Memory B cell (primary cell): ENCODE measurements around the gene NUDT22.

Source experiments
- ATAC-seq: fragments of 150-1000 bp; cut with Tn5 transposase; 2 replicates; pipeline ENCODE4 v1.10.0; 2021; ENCODE audit warnings: low read depth, mild to moderate bottlenecking, moderate library complexity
- DNase-seq, 2 donors: peaks; one replicate each; pipeline ENCODE4 v3.0.0; 2022; ENCODE audit warnings: low spot score in 2 of 2
- H3K27ac Mint-ChIP-seq: one replicate; pipeline ENCODE4 v1.8.0; 2022; ENCODE audit warnings: mild to moderate bottlenecking, moderate library complexity, mixed read lengths
- H3K27me3 Mint-ChIP-seq: one replicate; pipeline ENCODE4 v1.8.0; 2022; ENCODE audit warnings: mixed read lengths
- H3K36me3 Mint-ChIP-seq: one replicate; pipeline ENCODE4 v1.8.0; 2022; ENCODE audit warnings: mild to moderate bottlenecking, mixed read lengths
- H3K4me1 Mint-ChIP-seq: one replicate; pipeline ENCODE4 v1.8.0; 2022; ENCODE audit warnings: mixed read lengths
- H3K4me3 Mint-ChIP-seq: one replicate; pipeline ENCODE4 v1.8.0; 2022; ENCODE audit warnings: mild to moderate bottlenecking, moderate library complexity, mixed read lengths
- H3K9me3 Mint-ChIP-seq: one replicate; pipeline ENCODE4 v1.8.0; 2022; ENCODE audit warnings: mixed read lengths

The NUDT22 gene

DNA sequence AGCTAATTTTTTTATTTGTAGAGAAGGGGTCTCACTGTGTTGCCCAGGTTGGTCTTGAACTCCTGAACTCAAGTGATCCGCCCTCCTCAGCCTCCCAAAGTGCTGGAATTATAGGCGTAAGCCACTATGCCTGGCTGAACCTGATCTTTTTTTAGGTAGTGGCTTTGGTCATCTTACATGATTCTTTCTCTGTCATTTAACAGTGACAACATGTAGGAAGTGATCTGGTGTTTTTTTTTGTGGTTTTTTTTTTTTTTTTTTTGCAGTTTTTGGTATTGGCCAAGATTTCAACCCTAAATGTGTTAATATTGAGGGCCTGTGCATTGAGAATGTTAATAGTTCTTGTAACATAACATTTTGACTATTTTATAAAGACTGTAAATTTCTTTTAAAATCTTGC, 27.6 kb upstream of the NUDT22 start:
- Mint-ChIP-seq H3K27me3 (no peaks in the 10 kb centered on the region), H3K9me3 (no peaks in the 10 kb centered on the region), H3K4me1 (peaks cover 3% of the 10 kb centered on the region), H3K27ac (no peak overlapping the region), H3K36me3 (peaks cover 30% of the 10 kb centered on the region), H3K4me3 (no peak overlapping the region)
- ATAC-seq, result no peak
- no peak for DNase-seq

GRCh38 chr11:64201543-64201942, 24.5 kb upstream of the NUDT22 start:
- no peaks in the 10 kb centered on the region for H3K9me3 Mint-ChIP-seq
- no peaks in the 10 kb centered on the region for H3K27me3 Mint-ChIP-seq
- ATAC-seq (no peak), DNase-seq (no peak)
- peaks cover 26% of the 10 kb centered on the region for H3K36me3 Mint-ChIP-seq
- no peak overlapping the region for H3K4me3 Mint-ChIP-seq
- H3K4me1 Mint-ChIP-seq, result peaks cover 15% of the 10 kb centered on the region
- no peak overlapping the region for H3K27ac Mint-ChIP-seq

DNA sequence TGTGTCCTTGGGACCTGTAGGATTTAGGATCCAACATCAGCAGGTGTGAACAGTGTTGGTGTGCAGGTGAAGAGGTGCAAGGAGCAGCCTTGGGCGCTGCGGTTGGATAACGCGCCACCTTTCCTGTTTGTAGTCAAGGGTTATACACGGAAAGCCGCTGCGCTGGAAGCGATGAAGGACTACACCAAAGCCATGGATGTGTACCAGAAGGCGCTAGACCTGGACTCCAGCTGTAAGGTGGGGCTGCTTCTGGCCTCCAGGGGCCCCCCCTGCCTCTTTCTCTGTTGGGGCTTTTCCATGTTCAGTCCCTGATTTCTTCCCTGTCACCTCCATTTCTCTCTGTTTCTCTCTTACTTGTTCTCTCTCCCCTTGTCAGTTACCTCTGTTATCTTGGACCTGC, 23.1 kb upstream of the NUDT22 start:
- peaks cover 19% of the 10 kb centered on the region for H3K4me1 Mint-ChIP-seq
- ATAC-seq (no peak), DNase-seq (no peak)
- H3K4me3 Mint-ChIP-seq, result no peak overlapping the region
- no peaks in the 10 kb centered on the region for H3K27me3 Mint-ChIP-seq
- H3K9me3 Mint-ChIP-seq, result no peaks in the 10 kb centered on the region
- H3K27ac Mint-ChIP-seq, result peak overlapping the region; percentile 70
- peaks cover 22% of the 10 kb centered on the region for H3K36me3 Mint-ChIP-seq

GRCh38 chr11:64203421-64204079, 22.5 kb upstream of the NUDT22 start:
- no peak overlapping the region for H3K4me3 Mint-ChIP-seq
- peaks cover 23% of the 10 kb centered on the region for H3K4me1 Mint-ChIP-seq
- peak overlapping the region; percentile 70 for H3K27ac Mint-ChIP-seq

DNA sequence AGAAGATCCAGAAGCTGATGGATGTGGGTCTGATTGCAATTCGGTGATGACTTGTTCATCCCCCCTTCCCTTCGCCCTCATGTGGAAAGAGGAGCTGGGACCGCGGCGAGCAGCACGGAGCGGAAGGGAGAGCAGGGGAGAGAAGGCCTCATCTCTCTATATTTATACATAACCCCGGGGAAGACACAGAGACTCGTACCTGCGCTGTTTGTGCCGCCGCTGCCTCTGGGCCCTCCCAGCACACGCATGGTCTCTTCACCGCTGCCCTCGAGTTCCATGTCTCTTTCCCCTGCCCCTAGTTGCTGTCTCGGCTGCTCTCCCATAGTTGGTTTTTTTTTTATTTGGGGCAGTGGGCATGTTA, 22.0 kb upstream of the NUDT22 start:
- DNase-seq (no peak), ATAC-seq (no peak)
- Mint-ChIP-seq H3K27ac (peak overlapping the region; percentile 80), H3K9me3 (no peaks in the 10 kb centered on the region), H3K27me3 (no peaks in the 10 kb centered on the region), H3K4me3 (no peak overlapping the region), H3K36me3 (peaks cover 24% of the 10 kb centered on the region), H3K4me1 (peaks cover 27% of the 10 kb centered on the region)

More at GRCh38 chr11:64203421-64204079, 22.5 kb upstream of the NUDT22 start:
- peaks cover 22% of the 10 kb centered on the region for H3K36me3 Mint-ChIP-seq
- DNase-seq, result no peak
- ATAC-seq, result no peak
- H3K9me3 Mint-ChIP-seq, result no peaks in the 10 kb centered on the region
- no peaks in the 10 kb centered on the region for H3K27me3 Mint-ChIP-seq

DNA sequence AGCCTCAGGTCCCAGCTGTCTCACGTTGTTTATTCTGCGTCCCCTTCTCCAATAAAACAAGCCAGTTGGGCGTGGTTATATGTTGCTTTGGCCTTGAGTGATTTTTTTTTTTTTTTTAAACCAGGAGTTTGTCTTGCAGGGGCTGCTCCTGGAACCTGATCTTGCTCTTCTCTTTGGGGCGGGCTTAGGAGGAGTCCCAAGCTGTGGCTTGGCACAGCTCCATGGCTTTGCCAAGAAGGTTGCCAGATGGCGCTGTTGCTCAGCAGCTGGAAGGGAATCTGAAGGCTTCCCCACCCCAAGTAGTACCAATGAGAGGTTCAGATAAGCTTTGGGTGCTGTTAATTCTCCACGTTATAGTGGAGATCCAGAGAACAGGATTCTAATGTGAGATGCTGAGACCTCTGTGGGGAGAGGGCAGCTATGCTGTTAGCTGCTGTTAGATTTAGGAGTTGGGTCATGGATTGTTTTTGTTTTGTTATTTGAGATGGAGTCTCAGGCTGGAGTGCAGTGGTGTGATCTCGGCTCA, 21.5 kb upstream of the NUDT22 start:
- H3K4me1 Mint-ChIP-seq, result peaks cover 31% of the 10 kb centered on the region

GRCh38 chr11:64206457-64207255, 19.4 kb upstream of the NUDT22 start, which contains the start of gene FERMT3:
TSS of gene FERMT3 (plus strand) at chr11:64206721. CDS start at chr11:64207365, 644 bp downstream.
- H3K27me3 Mint-ChIP-seq, result no peaks in the 10 kb centered on the region
- H3K27ac Mint-ChIP-seq, result peak within 1 kb of the TSS; percentile 86
- H3K4me3 Mint-ChIP-seq, result peak within 1 kb of the TSS; percentile 89
- ATAC-seq (peak; percentile 48), DNase-seq (peak in 1 of 2 donors; percentile 50)
- peaks cover 29% of the 10 kb centered on the region for H3K4me1 Mint-ChIP-seq
- H3K9me3 Mint-ChIP-seq, result no peaks in the 10 kb centered on the region
- peaks cover 23% of the 10 kb centered on the region for H3K36me3 Mint-ChIP-seq

More for the DNA sequence above, 21.5 kb upstream of the NUDT22 start:
- Mint-ChIP-seq H3K27me3 (no peaks in the 10 kb centered on the region), H3K9me3 (no peaks in the 10 kb centered on the region), H3K4me3 (peak overlapping the region; percentile 63), H3K27ac (peak overlapping the region; percentile 80), H3K36me3 (peaks cover 27% of the 10 kb centered on the region)
- peak; percentile 67 for ATAC-seq
- peak; percentile 70 to 75 for DNase-seq

DNA sequence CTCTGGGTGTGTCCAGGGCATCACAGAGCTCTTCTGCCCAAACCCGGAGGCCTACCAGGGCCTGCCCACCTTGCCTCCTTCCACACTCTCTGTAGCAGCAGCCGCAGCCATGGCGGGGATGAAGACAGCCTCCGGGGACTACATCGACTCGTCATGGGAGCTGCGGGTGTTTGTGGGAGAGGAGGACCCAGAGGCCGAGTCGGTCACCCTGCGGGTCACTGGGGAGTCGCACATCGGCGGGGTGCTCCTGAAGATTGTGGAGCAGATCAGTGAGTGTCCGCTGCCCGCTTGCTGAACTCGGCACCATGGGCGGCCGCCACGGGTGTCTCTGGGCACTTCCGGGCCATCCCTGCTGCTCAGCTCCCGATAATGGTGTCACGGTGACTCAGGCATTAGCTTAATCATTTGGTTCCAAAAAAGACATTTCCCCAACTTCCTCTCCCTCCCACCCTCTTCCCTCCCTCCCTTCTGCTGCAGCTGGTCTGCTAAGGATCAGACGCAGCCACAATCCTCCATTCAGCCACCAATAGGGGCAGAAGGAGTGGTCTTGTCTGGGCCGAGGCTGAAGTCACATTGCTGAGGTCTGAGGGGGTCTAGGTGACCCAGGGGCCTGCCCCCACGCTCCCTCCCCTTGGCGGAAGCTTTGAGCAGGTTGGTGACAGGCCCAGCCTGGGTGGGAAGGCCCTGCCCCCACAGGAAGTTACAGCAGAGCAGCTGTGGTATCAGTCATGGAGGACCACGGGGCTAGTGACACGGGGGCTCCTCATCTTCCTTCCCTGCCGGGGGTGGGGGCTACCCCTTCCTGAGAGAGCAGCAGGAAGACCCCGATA, 18.6 kb upstream of the NUDT22 start:
- peaks cover 36% of the 10 kb centered on the region for H3K4me1 Mint-ChIP-seq

DNA sequence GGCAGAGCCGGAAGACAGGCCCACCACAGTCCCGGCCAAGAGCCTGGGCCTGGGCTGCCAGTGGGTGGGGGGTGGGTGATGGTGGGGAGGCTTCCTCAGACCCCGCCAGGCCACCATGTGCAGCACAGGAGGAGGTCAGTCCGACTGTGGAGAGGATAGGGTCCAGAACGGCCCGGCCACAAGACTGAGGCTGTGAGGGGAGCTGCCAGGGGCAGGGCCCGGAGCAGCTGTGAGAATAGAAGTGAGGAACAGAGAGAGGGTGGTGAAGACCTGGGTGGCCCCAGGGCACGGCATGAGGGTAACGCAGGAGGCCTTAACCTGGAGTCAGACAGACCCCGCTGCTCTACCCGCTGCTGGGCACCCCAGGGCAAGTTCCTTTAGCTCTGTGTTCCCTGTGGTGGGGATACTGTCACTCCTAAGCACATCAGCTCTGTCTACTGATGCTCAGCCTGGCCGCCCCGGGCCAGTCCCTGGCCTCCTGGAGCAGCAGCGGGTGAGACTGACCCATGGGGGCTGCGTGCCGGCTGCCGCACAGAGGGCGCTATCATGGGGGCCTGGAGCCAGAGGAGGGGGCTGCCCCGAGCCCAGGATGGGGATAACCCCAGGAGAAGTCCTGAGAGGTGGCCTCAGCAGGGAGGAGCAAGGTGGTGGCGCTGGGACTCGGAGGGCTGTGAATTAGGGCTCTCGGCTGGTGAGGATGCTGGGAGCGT, 17.8 kb upstream of the NUDT22 start:
- DNase-seq (no peak), ATAC-seq (no peak)
- Mint-ChIP-seq H3K27ac (peak overlapping the region; percentile 86), H3K27me3 (no peaks in the 10 kb centered on the region), H3K4me1 (peaks cover 39% of the 10 kb centered on the region), H3K36me3 (peaks cover 28% of the 10 kb centered on the region), H3K4me3 (peak overlapping the region; percentile 89), H3K9me3 (no peaks in the 10 kb centered on the region)

More for the DNA sequence above, 18.6 kb upstream of the NUDT22 start:
- H3K27me3 Mint-ChIP-seq, result no peaks in the 10 kb centered on the region
- H3K36me3 Mint-ChIP-seq, result peaks cover 27% of the 10 kb centered on the region
- H3K9me3 Mint-ChIP-seq, result no peaks in the 10 kb centered on the region
- ATAC-seq (peak; percentile 68), DNase-seq (peak in 1 of 2 donors; percentile 55)
- H3K27ac Mint-ChIP-seq, result peak overlapping the region; percentile 86
- peak overlapping the region; percentile 89 for H3K4me3 Mint-ChIP-seq

DNA sequence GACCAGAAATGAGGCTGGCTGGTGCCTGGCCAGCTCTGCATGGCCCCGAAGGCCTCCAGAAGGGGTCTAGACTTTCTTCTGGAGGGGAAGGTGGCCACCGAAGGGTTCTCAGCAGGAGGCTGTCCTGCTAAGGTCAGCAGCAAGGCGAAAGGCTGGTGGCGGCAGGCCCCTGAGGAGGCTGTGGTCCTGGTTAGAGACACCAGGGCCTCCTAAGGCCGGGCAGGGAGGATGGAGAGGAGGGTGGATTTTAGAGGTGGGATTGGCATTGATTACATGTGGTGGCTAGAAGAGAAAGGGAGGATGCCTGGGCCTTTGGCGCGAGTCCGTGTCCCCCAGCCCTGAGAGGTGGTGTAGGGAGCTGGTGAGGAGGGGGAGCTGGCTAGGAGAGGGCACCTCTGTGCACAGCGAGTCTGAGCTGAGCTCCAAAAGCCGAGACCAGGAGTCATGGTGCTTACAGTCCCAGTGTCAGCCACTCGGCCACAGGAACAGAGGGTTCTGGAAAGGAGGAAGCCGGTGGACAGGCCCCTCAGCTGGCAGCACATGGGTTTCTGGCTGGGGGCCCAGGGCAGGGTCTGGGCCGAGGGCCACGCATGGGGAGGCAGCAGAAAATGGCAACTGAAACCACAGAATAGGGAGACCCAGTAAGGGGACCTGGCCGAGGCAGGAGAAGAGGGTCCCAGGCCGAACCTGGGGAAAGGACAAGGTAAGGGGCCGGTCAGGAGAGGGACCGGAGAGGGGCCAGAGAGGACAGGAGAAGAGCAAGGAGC, 17.1 kb upstream of the NUDT22 start:
- Mint-ChIP-seq H3K9me3 (no peaks in the 10 kb centered on the region), H3K27me3 (no peaks in the 10 kb centered on the region), H3K4me1 (peaks cover 43% of the 10 kb centered on the region), H3K36me3 (peaks cover 25% of the 10 kb centered on the region), H3K4me3 (peak overlapping the region; percentile 58), H3K27ac (peak overlapping the region; percentile 86)
- ATAC-seq (no peak), DNase-seq (no peak)

DNA sequence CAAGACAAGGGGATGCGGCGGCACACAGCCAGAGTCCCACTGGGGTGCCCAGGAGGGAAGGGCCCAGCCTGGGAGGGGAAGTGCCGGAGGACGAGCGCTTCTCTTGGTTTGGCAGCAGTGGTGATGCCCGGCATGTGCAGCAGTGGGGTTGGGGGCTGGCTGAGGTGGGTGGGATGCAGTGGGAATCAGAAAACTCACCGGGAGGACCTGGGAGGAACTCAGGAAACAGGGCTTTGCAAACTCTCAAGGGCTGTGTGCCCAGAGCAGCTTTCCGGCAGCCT, 16.6 kb upstream of the NUDT22 start:
- Mint-ChIP-seq H3K4me3 (no peak overlapping the region), H3K9me3 (no peaks in the 10 kb centered on the region), H3K27me3 (no peaks in the 10 kb centered on the region), H3K4me1 (peaks cover 41% of the 10 kb centered on the region), H3K36me3 (peaks cover 21% of the 10 kb centered on the region), H3K27ac (no peak overlapping the region)
- DNase-seq (no peak), ATAC-seq (no peak)

DNA sequence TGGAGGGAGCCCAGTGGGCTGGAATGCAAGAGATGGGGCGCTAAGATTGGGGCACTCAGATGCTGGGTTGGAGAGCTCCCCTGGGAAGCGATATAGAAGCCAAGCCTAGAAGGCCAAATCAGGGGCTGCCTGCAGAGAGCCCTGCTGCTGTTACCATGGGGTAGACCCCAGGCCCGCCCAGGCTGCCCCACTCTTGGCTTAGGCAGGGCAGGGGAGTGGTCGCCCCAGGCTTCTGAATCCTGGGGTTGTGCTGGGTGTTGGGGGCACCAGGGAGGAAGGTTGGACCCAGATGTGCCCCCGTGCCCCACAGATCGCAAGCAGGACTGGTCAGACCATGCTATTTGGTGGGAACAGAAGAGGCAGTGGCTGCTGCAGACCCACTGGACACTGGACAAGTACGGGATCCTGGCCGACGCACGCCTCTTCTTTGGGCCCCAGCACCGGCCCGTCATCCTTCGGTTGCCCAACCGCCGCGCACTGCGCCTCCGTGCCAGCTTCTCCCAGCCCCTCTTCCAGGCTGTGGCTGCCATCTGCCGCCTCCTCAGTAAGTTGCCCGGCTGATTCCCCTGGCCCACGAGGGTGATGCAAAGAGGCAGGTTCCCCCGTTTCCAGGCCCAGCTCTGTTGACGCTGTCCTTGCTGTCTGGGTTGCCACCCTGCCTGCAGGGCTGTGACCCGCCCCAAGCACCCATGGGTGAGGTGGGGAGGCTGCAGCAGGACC, 15.6 kb upstream of the NUDT22 start:
- H3K27ac Mint-ChIP-seq, result no peak overlapping the region
- DNase-seq, result no peak
- no peak overlapping the region for H3K4me3 Mint-ChIP-seq
- ATAC-seq, result no peak
- H3K36me3 Mint-ChIP-seq, result peaks cover 24% of the 10 kb centered on the region
- no peaks in the 10 kb centered on the region for H3K27me3 Mint-ChIP-seq
- peaks cover 38% of the 10 kb centered on the region for H3K4me1 Mint-ChIP-seq
- no peaks in the 10 kb centered on the region for H3K9me3 Mint-ChIP-seq
